GM23338 (cell line): ENCODE results near the gene KRT15.

Experiments
- CREB1 ChIP-seq: fragments of 250-450 bp; sonication (Bioruptor Pico); IDR thresholded peaks from 2 replicates; pipeline ENCODE4 v1.5.0; 2020; ENCODE audit warnings: low read depth, mild to moderate bottlenecking, moderate library complexity
- CTCF ChIP-seq, 2 experiments: fragments of 200-600 bp in 1 of 2; sonication (generic) in 1 of 2; conservative IDR thresholded peaks; 2 replicates each; pipeline versions ENCODE4 v1.5.1 to v1.6.1; 2016 to 2017; ENCODE audit warnings: antibody characterized with exemption in 2 of 2, low read depth in 2 of 2, mild to moderate bottlenecking in 2 of 2, moderate library complexity in 1 of 2
- EZH2 ChIP-seq: fragments of 200-600 bp; sonication (generic); IDR thresholded peaks from one replicate; pipeline ENCODE4 v1.8.0; 2017; ENCODE audit warnings: antibody characterized with exemption, mild to moderate bottlenecking, low read depth; ENCODE audit not compliant: unreplicated experiment
- EZH2phosphoT487 ChIP-seq: fragments of 200-600 bp; sonication (generic); IDR thresholded peaks from one replicate; pipeline ENCODE4 v1.8.1; 2018; ENCODE audit warnings: antibody characterized with exemption; ENCODE audit not compliant: unreplicated experiment
- JUNB ChIP-seq: IDR thresholded peaks from one replicate; pipeline ENCODE4 v1.6.1; 2016; ENCODE audit warnings: antibody characterized with exemption; ENCODE audit not compliant: unreplicated experiment
- NANOG ChIP-seq: IDR thresholded peaks from 2 replicates; pipeline ENCODE4 v1.6.1; 2016; ENCODE audit warnings: antibody characterized with exemption, borderline replicate concordance
- POLR2AphosphoS5 ChIP-seq: IDR thresholded peaks from 2 replicates; pipeline ENCODE4 v1.6.1; 2016; ENCODE audit warnings: antibody characterized with exemption, low read depth
- REST ChIP-seq: IDR thresholded peaks from one replicate; pipeline ENCODE4 v1.6.1; 2018; ENCODE audit warnings: antibody characterized with exemption; ENCODE audit not compliant: unreplicated experiment
- ZNF114 ChIP-seq: fragments of 250-450 bp; sonication (Bioruptor Pico); IDR thresholded peaks from 2 replicates; pipeline ENCODE4 v1.5.0; 2020; ENCODE audit warnings: mild to moderate bottlenecking, moderate library complexity
- ZNF331 ChIP-seq: fragments of 250-450 bp; sonication (Bioruptor Pico); IDR thresholded peaks from 2 replicates; pipeline ENCODE4 v1.5.0; 2020; ENCODE audit warnings: low read depth, mild to moderate bottlenecking, moderate library complexity

GRCh38 chr17:41518031-41518430, 659 bp downstream of the KRT15 start:
- TF ChIP-seq CTCF (conservative IDR thresholded peaks at IDR 0.05; ENCODE audit: low read depth in 2 of 2) (no peak), EZH2 (no peak), POLR2AphosphoS5 (no peak), EZH2phosphoT487 (no peak), ZNF114 (CRISPR knock-in tag) (no peak), JUNB (no peak), REST (no peak), CREB1 (CRISPR knock-in tag) (no peak), NANOG (no peak), ZNF331 (CRISPR knock-in tag) (no peak)
